K562 (cell line): Measurements from ENCODE around the gene TCAP. TPM values are rescaled to one million over a fixed set of nuclear protein-coding genes. Genes with fewer than 3 reads are reported as not detected.

Experiments
- AFF1 ChIP-seq, 2 experiments: fragments of 450-650 bp; IDR thresholded peaks; 2 replicates each; pipeline ENCODE4 v1.6.1; 2018; ENCODE audit warnings: mild to moderate bottlenecking in 2 of 2, low read depth in 1 of 2; ENCODE audit not compliant: partially characterized antibody in 2 of 2
- polyA plus RNA-seq, 8 experiments: library from polyadenylated mRNA; depleted of rRNA in 4 of 8; stranded (reverse) in 5 of 8; unstranded in 3 of 8; fragments of >200 nt; fragmentation: Nextera tagmentation in 2 of 8; fragmentation: Illumina TruSeq in 1 of 8; extraction: Ambion mirVana in 2 of 8; extraction: Trizol in 1 of 8; gene quantifications; 2 replicates each; pipeline versions ENCODE4 v1.2.1 to v1.2.3, GENCODE V29; 2011 to 2014; ENCODE audit warnings: inconsistent platforms in 1 of 8, missing spikeins in 1 of 8
- total RNA-seq, 7 experiments: library from RNA; depleted of rRNA in 6 of 7; stranded (reverse); fragments of >200 nt in 6 of 7; fragmentation: Illumina TruSeq in 2 of 7; extraction: Trizol in 2 of 7; gene quantifications; 2 replicates each; pipeline versions ENCODE4 v1.2.1 to v1.2.3, GENCODE V29; 2011 to 2021; ENCODE audit warnings: low replicate concordance in 1 of 7
- TF ChIP-seq, protein P1 (sequence below), 2 experiments: fragments of 450-650 bp; formaldehyde crosslinking in 1 of 2; IDR thresholded peaks; 2 replicates each; pipeline versions ENCODE4 v1.4.0 to v1.6.1; 2014 to 2020; ENCODE audit warnings: mild to moderate bottlenecking in 2 of 2, borderline replicate concordance in 1 of 2, low read depth in 1 of 2

The TCAP gene
- total and polyA plus RNA-seq, 9 of the 15 experiments (the other 6 are each of a cell fraction or from before 2014, with no cell fraction given), result 0.33 to 1.4 (median 0.82) TPM; not detected in 2

- TF ChIP-seq, protein P1, sequence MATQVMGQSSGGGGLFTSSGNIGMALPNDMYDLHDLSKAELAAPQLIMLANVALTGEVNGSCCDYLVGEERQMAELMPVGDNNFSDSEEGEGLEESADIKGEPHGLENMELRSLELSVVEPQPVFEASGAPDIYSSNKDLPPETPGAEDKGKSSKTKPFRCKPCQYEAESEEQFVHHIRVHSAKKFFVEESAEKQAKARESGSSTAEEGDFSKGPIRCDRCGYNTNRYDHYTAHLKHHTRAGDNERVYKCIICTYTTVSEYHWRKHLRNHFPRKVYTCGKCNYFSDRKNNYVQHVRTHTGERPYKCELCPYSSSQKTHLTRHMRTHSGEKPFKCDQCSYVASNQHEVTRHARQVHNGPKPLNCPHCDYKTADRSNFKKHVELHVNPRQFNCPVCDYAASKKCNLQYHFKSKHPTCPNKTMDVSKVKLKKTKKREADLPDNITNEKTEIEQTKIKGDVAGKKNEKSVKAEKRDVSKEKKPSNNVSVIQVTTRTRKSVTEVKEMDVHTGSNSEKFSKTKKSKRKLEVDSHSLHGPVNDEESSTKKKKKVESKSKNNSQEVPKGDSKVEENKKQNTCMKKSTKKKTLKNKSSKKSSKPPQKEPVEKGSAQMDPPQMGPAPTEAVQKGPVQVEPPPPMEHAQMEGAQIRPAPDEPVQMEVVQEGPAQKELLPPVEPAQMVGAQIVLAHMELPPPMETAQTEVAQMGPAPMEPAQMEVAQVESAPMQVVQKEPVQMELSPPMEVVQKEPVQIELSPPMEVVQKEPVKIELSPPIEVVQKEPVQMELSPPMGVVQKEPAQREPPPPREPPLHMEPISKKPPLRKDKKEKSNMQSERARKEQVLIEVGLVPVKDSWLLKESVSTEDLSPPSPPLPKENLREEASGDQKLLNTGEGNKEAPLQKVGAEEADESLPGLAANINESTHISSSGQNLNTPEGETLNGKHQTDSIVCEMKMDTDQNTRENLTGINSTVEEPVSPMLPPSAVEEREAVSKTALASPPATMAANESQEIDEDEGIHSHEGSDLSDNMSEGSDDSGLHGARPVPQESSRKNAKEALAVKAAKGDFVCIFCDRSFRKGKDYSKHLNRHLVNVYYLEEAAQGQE (IDR thresholded peaks at IDR 0.05; ENCODE audit: borderline replicate concordance), result peak; percentile 49
- TF ChIP-seq, protein P1 (CRISPR knock-in tag; IDR thresholded peaks at IDR 0.05; ENCODE audit: low read depth), result no peak
- TF ChIP-seq AFF1 (IDR thresholded peaks at IDR 0.05; ENCODE audit: low read depth in 1 of 2, partially characterized antibody in 2 of 2), result peak in 1 of 2 experiments; percentile 60
Observed at GRCh38 chr17:39687101-39687545, 22.0 kb downstream of the TCAP start (continued).
